NOMO-1 treated with dmso at 0.1 percent for 144 hours (cell line): ENCODE data around the gene DRC3.

ENCODE experiments used
- DNase-seq: peaks from one replicate; lab custom pipeline; 2025; ENCODE audit not compliant: unreplicated experiment; lab: John Stamatoyannopoulos, UW

DRC3 gene

DNA sequence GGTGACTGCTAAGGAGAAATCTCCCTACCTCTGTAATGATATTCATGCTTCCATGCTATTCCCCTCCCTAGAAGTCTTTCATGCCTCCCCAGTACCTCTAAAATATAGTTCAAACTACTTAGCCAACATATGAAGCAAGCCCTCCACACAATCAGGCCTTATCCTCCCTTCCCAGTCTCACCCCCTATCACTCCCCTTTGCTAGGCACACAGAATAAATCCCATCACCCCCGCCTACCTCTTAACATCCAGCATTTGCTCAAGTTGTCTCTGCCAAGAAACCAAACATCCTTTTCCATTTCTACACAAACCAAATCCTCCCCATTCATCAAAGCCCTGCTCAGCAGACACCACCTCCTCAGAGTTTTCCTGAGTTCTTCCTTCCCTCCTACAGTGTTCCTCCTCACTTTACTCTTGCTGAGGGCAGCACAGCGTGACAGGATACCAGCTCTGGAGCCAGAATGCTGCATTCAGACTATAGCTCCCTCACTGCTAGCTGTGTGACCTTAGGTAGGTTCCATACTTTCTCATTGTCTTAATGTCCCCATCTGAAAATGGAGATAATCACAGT is 7.4 kb upstream of the DRC3 start:
- DNase-seq = no peak

DNA sequence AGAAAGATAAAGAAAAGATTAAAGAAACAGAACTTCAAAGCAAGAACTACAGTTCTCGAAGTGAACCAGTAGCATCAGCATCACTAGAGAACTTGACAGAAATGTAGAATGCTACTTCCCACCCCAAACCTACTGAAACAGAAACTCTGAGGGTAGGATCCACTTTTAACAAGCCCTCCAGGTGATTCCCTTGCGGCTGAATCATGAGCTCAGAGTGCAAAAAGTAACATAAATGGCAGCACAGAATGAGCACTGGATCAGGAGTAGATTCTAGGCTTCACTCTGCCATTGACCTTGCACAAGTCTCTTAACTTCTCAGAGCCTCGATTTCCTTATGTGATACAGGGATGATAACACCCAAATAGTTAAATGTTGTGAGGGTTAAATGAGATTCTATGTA is 6.3 kb upstream of the DRC3 start:
- DNase-seq = no peak

DNA sequence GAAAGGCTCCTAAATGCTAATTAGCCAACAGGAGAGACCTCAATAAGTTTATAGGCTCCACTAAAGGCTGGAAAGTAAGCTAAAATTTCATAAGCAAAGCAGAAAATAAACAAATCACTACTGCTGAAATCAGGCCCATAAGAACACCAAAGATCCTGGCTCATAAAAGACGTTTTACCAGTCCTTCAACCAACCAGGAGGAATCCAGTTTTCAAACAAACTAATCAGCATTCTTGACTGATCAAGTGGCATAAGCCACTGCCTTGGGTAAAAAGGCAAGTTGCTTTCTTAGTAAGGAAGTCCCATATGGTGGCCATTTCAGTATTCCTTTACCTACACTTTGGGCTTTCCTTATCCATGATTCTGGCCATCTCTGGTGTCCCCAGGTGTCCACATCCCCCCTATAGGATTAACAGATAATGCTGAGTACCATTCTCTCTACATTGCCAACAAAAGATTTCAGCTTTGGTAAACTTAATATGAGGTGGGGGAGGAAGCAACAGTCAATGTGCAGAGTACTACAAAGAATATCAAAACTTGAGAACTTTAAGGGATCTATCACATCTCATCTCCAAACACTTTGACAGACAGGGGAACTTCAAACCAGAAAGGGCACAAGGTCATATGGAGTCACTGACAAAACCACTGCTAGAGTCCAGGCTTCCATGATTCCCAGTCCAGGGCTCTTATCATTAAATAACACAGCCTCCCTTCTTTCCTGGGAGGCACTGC is 1.8 kb upstream of the DRC3 start:
- DNase-seq = no peak

DNA sequence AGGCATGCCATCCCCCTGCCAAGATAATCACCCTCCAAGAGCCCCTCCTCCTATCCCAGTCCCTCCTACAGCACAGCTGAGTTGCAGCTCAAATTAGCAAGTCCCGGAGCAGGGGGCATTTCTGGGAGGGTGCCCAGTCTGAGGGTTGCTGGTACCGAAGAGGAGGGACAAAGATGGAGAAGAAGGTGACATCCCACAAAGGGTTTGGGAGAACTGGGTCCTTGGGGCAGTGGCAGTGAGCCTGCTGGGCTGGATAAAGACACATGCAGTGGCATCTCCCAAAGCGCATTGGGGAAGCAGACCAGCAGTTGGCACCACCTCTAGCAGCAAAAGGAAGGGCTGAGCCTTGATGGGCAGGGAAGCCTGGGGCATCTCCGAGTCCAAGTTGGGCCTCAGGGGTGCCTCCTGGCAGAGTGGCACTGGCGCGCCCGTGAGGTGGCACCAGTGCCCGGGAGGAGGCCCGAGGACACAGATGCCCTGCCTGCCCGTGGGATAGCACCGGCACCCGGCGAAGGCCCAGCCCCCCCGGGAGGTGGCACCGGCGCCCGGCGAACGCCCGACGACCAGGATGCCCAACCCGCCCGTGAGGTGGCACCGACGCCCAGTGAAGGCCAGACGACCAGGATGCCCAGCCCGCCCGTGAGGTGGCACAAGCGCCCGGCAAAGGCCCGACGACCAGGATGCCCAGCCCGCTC is 1.1 kb upstream of the DRC3 start:
- no peak for DNase-seq

DNA sequence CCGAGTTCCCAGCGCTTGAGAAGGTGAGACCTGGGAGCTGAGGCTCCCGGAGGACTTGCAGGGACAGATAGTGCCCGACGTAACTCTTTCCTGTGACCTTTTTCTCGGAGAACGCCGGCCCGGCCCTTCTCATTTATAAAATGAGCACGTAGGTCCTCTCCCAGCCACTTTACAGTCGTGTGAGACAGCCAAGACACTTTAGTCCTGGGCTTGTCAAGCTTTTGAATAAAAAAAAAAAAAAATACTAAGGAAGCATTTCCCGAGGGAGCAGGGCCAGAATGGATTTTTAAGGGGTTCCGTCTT is 241 bp downstream of the DRC3 start:
- DNase-seq = no peak

DNA sequence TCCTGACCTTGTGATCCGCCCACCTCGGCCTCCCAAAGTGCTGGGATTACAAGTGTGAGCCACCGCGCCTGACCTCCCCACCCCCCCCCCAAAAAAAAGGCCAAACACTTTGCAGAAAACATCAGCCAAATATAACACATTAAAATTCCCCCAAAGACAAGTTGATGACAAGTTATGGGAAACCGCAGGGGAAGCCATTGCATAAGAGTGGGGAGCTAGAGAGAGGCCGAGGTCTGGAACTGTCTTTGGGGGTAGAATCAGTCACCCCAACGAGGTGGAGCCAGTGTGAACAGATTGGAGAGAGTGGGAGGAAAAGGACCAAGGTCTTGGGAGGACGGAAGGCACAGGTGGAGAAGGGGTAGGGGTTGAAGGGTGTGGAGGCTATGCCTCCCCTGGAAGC is 2.8 kb downstream of the DRC3 start:
- peak; percentile 60 for DNase-seq

DNA sequence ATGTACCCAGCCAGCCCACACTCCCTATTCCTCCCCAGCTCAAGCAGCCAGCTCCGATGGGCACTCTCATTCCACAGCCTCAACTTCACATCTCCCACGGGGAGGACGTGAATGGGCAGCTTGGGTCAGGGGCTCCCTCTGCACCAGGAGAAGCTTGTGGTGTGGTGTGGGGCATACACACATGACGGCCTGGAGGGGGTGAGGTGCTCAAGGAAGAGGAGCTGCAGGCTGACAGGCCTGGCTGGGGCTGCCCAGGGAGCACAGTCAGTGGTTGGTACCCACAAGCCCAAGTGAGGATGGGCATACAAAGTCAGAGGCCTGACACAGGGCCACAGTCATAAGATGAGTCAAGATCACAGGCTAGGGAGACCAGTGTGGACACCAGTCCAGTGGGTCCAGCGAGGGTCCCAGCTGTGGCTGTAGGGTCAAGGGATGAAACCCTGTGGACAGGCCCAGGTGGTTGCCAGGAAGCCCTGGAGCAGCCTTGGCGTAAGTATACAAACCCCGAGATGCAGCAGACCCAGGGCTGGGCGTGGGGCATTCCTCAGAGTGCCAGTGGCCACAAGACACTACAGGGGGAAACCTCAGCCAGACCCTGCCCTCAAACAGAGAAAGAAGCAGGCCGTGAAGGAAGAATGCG is 4.4 kb downstream of the DRC3 start:
- no peak for DNase-seq

DNA sequence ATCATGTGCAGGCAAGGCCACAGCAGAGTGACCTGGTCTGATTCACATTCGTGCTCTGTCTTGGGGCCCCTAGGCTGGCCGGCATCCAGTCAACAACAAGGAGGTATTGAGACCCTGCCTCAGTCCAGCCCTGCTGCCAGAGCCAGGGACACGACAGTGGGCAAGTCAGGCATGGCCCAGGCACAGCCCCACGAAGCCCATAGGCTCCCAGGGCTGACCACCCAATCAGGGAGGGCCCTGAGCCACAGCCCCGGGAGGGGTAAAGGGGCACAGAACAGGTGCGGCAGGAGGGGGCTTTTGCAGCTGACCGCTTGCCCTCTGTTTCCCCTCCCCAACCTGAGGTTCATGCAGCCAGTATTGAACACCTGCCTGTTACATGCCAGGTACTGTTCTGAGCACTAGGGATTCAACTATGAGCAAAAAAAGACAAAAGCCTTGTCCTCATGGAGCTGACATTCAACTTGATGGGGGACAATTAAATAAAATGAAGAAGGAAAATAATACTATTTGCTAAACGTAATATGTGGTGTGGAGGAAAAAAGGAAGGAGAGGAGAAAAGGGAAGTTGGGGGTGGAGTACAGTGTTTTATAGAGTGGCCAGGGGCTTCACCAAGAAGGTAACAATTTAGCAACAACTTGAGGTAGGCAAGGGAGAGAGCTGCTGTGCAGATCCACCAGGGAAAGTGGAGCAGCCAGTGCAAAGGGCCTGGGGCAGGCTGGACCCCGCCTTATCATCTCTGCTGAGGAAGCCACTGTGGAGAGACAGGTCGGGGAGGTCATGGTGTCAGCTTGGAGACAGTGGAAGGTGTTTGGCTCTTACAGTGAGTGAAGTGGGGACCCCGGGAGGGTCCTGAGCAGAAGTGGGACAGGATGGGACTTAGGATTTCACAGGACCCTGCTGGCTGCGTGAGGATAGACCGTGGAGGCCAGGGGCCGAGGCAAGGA is 6.1 kb downstream of the DRC3 start:
- DNase-seq = peak; percentile 70

DNA sequence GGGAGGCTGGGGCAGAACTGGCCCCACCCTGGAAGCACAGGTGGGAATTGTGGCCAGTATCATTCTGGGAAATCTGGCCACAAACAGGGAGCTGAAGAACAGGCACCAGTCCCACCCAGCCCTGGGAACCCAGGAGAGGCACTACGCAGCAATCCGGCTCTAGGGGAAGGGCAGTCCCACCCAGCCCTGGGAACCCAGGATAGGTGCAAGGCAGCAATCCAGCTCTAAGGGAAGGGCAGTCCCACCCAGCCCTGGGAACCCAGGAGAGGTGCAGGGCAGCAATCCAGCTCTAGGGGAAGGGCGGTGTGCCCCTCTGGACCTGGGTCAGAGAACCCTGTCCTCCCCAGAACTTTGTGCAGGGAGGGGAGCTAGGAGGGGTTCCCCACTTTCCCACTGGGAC is 7.1 kb downstream of the DRC3 start:
- no peak for DNase-seq

DNA sequence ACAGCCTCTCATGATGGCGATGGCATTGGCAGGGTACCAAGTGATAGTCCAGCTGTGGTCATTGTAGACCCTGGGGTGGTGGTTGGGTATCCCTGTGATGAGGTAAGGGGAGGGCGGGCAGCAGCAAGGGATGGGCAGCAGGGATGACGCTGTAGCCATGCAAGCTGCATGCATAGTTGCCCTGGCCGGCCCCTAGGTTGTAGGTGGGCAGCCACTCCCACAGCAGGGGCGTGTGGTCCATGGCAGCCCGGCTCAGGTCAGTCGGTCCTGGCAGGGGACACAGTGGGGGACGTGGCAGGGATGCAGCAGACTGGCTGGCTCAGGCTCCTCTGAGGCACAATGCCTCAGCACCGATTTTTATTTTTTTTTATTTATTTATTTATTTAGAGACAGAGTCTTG is 8.7 kb downstream of the DRC3 start:
- DNase-seq = no peak

DNA sequence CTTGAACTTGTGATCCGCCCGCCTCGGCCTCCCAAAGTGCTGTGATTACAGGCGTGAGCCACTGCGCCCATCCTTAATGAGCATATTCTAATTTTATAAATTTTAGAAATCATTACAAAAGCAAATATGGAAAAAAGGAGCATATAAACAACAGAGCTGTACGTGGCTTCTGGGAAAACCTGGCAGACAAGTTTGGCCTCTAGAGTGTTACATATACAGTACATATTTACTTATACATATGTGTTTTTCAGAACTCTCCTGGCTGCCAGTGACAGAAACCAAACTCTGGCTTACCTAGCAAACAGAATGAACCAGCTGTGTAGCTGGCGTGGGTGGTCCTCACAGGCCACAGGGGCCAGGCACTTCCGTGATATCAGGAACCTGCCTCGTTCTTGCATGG is 10.1 kb downstream of the DRC3 start:
- DNase-seq = no peak

DNA sequence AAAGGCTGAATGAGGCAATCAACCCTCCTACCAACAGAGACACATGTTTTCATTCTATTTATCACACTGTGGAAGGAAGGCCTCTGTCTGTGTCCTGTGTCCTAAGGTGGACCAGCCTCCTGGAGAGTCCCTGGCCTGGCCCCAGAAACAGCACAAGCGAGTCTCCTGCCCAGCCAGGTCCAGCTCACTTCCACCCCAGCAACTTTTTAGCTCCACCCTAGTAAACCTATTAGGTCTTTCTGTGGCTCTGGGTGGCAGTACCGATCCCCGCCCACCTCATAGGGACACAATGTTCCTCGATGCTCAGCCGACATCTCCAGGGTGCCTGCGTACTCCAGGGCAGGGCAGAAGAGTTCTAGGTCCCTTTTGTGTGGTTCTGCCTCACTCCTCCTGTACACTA is 10.7 kb downstream of the DRC3 start:
- no peak for DNase-seq

DNA sequence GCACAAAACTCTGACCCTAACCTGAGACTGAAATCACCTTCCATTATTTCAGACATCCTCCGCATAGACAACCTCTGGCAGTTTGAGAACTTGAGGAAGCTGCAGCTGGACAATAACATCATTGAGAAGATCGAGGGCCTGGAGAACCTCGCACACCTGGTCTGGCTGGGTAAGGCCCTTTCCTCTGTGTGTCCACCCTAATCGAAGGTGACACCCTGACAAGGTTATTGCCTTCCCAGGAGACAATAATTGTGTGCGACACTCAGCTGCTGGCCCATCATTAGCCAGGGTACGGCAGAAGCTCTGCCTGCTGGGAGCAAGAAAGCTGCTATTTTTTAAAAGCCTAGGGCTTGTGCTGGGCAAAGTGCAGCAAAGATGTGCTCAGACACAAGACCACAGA is 11.1 kb downstream of the DRC3 start:
- no peak for DNase-seq

DNA sequence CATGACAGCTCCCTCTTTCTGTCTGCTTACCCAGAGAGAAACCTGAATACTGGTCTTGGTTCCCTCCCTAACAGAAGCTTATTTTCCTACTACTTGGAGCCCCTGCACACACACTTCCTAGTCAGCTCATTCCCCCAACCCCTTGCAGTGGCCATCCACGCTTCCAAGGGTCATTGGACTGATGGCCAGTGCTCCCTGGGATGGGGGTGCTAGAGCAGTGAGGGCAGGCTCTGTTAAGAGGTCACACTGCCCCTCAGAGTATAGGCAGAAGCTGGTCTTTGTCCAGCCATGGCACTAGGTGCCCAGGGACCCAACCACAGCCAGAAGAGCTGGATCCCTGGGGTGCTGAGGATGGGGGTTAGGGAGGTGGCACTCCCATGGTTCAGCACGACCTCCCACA is 12.5 kb downstream of the DRC3 start:
- DNase-seq = no peak

DNA sequence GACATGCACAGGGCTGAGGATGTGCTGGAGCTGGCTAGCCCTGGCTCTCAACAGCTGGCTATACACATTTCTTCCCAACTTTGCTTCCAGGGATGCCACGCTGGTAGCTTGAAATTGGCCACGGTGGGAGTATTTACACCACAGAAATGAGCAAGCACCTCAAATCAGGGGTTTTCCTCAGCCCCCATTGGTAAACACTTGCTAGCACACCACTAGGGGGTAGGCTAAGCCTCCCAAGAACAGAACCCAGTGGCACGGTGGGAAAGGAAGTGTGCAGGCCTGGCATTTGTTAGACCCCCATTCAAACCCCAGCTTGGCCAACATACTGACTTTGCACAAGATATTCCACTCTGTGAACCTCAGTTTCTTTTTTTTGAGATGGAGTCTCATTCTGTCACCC is 12.9 kb downstream of the DRC3 start:
- no peak for DNase-seq

DNA sequence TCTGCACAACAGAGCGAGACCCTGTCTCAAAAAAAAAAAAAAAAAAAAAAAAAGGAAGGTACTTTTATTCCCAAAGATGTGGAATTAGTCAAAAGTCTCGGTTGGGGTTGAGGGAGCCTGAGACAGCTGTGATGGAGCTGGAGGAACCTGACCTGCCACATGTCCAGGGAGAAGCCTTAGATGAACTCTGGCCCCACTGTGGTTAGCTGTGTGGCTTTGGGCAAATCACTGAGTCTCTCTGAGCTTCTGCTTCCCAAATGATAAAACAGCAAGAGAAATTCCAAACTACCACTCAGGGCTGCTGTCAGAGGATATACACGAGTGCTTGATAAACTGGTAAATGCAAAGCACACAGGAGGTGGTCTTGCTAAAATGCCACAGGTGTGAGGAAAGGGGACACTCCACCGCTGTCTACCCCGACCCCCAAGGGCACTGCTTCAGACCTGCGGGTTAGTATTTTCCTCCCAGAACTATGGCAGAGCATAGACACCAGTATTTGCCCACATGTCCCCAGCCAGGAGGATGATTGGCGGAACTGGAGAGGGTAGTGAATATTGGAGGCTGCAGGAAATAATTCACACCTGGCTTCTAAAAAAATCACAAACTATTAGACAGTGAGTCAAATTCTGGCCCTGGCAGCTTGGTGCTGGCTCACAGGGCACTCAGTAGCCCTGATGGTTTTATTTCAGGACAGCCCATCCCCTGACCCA is 14.7 kb downstream of the DRC3 start:
- DNase-seq = no peak

DNA sequence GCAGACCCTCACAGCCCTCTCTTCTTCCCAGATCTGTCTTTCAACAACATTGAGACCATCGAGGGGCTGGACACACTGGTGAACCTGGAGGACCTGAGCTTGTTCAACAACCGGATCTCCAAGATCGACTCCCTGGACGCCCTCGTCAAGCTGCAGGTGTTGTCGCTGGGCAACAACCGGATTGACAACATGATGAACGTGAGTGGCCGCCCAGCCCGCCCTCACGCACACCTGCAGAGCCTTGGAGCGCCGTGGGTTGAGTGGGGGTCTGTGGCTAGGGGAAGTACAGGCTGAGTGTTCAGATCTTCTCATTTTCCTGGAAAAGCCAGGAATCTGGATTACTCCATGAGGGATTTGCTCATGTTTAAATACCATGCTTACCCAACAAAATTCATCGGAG is 15.2 kb downstream of the DRC3 start:
- DNase-seq = no peak

DNA sequence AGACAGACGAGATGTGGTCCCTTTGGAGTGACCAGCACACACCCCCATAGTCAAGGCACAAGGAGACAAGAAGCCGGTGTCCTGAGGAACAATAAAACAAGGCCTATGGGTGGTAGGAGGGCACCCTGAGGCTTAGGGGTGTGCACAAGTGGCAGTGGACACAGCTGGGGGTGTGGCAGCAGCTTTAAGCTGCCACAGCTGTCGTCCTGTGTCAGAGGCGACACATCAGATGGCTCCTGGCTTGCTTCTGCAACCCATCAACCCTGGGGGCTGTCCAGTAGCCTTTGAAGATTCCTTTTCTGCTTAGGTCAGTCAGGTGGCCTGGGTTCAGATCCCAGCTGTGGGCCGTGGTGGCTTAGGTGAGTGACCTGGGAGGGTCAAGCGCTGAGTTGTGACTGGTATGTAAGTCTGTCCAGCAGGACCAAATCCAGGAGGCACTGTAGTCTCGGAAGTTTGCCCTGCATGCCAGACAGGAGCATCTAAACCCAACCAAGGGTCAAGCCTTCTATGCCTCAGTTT is 15.8 kb downstream of the DRC3 start:
- no peak for DNase-seq

DNA sequence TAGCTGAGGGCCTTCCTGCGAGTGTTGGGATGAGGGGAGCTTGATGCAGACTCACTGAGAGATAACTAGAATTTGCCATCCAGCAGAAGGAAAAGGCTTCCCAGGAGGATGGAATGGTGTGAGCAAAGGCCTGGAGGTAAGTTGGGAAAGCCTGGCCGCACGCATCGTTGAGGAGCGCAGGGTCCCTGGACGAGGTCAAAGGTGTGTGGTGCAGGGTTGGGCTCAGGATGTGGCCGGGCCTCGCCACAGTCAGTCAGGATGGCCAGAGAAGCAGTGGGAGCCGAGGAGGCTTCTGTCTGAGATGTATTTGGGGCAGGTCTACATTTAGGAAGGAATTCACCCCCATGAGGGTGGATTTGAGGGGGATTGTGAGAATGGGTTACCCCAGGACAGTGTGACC is 16.4 kb downstream of the DRC3 start:
- DNase-seq = no peak

DNA sequence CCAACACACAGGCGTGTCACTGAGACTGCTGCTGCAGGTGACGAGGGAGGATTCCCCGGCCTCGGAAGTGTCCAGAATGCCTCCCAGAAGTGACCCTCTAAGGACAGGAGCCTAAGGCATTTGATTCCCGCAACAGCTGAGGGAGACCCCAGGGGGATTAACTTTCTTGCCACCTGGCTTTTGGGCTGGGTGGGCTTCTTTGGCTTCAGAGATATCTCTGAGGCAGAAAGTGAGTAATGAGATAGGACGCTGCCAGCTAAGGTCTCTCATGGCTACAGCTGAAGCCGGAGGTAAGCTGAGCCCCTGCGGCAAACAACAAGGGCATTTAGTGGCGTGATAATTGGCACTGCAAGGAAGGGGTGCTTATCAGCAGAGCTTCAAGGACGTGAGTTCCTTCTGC is 17.0 kb downstream of the DRC3 start:
- no peak for DNase-seq
